ENCODE measurements around the gene NELFE. TPM values are rescaled to one million over a fixed set of nuclear protein-coding genes. Genes with fewer than 3 reads are reported as not detected.
A peak's percentile ranks its signal among the peaks of the same experiment; 100 is the strongest.

The NELFE gene
- total RNA-seq, 4 donors from 2014 or later, result 30.3 to 73.0 (median 51.4) TPM

DNA sequence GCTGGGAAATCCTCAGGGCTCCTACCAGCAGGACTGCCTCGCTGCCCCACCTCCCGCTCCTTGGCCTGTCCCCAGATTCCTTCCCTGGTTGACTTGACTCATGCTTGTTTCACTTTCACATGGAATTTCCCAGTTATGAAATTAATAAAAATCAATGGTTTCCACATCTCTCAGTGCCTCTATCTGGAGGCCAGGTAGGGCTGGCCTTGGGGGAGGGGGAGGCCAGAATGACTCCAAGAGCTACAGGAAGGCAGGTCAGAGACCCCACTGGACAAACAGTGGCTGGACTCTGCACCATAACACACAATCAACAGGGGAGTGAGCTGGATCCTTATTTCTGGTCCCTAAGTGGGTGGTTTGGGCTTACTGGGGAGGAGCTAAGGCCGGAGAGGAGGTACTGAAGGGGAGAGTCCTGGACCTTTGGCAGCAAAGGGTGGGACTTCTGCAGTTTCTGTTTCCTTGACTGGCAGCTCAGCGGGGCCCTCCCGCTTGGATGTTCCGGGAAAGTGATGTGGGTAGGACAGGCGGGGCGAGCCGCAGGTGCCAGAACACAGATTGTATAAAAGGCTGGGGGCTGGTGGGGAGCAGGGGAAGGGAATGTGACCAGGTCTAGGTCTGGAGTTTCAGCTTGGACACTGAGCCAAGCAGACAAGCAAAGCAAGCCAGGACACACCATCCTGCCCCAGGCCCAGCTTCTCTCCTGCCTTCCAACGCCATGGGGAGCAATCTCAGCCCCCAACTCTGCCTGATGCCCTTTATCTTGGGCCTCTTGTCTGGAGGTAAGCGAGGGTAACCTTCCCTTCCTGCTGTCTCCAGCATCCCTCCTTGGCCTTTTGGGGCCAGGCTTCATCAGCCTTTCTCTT, 13.0 kb downstream of the NELFE start, which contains the start of gene CFB:
TSS of gene CFB (plus strand) at position 589 of the 863 bp plus-strand sequence. CDS start at position 716, 127 bp downstream.
- peak within 1 kb of the TSS in 1 of 2 donors; percentile 6 for H3K4me3 ChIP-seq
- H3K27ac ChIP-seq, result peak within 1 kb of the TSS; percentile 84 to 87
- TF ChIP-seq CTCF (IDR thresholded peaks at IDR 0.05) (no peak), POLR2A (IDR thresholded peaks at IDR 0.05) (peak; percentile 33 to 40)
- peak; percentile 82 to 84 for DNase-seq
- H3K27me3 ChIP-seq, result no peaks in the 10 kb centered on the region
- intact Hi-C loops (cut with DNase I; ENCODE audit: low total_unique reads), result no loop called here
- H3K9me3 ChIP-seq, result no peaks in the 10 kb centered on the region
- no peaks in the 10 kb centered on the region for H3K36me3 ChIP-seq
- H3K4me1 ChIP-seq, result no peaks in the 10 kb centered on the region

DNA sequence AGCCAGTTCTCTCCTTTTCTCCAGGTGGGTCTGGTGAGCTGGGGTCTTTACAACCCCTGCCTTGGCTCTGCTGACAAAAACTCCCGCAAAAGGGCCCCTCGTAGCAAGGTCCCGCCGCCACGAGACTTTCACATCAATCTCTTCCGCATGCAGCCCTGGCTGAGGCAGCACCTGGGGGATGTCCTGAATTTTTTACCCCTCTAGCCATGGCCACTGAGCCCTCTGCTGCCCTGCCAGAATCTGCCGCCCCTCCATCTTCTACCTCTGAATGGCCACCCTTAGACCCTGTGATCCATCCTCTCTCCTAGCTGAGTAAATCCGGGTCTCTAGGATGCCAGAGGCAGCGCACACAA, 13.6 kb downstream of the NELFE start:
- Histone ChIP-seq H3K27me3 (no peaks in the 10 kb centered on the region), H3K27ac (peak overlapping the region; percentile 84 to 87), H3K4me3 (no peak overlapping the region), H3K4me1 (no peaks in the 10 kb centered on the region), H3K9me3 (no peaks in the 10 kb centered on the region), H3K36me3 (no peaks in the 10 kb centered on the region)
- intact Hi-C loops (cut with DNase I; ENCODE audit: low total_unique reads), result no loop called here
- TF ChIP-seq POLR2A (IDR thresholded peaks at IDR 0.05) (no peak), CTCF (IDR thresholded peaks at IDR 0.05) (no peak)
- DNase-seq, result no peak

- TF ChIP-seq POLR2A (IDR thresholded peaks at IDR 0.05) (no peak), CTCF (IDR thresholded peaks at IDR 0.05) (no peak)
- H3K27ac ChIP-seq, result no peak overlapping the region
- no peaks in the 10 kb centered on the region for H3K36me3 ChIP-seq
- H3K4me3 ChIP-seq, result no peak overlapping the region
- DNase-seq, result no peak
- no peaks in the 10 kb centered on the region for H3K27me3 ChIP-seq
- intact Hi-C loops (cut with DNase I; ENCODE audit: low total_unique reads), result no loop called here
- H3K4me1 ChIP-seq, result no peaks in the 10 kb centered on the region
- H3K9me3 ChIP-seq, result no peaks in the 10 kb centered on the region
Observed at GRCh38 chr6:31943742-31944141, 15.0 kb downstream of the NELFE start.

GRCh38 chr6:31940256-31940664, 18.5 kb downstream of the NELFE start:
- H3K4me3 ChIP-seq, result no peak overlapping the region
- no peak for DNase-seq
- H3K9me3 ChIP-seq, result no peaks in the 10 kb centered on the region
- H3K36me3 ChIP-seq, result no peaks in the 10 kb centered on the region
- H3K27ac ChIP-seq, result no peak overlapping the region
- TF ChIP-seq POLR2A (IDR thresholded peaks at IDR 0.05) (no peak), CTCF (IDR thresholded peaks at IDR 0.05) (no peak)
- H3K27me3 ChIP-seq, result no peaks in the 10 kb centered on the region
- H3K4me1 ChIP-seq, result no peaks in the 10 kb centered on the region
- intact Hi-C loops (cut with DNase I; ENCODE audit: low total_unique reads), result no loop called here

DNA sequence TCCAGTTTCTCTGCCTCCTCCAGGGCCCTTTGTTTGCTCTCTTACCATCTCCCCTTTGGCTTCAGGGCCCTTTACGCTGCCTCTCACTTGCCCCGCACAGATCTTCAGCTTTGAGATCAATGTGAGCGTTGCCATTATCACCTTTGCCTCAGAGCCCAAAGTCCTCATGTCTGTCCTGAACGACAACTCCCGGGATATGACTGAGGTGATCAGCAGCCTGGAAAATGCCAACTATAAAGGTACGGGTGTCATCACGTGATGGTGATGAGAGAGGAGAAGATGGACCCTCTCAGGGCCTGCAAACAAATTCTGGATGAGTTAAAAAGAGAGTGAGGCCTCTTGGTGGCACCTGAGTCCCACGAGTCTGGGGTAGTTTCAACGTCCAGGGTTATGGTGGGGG, 22.9 kb downstream of the NELFE start:
- no peaks in the 10 kb centered on the region for H3K9me3 ChIP-seq
- H3K4me3 ChIP-seq, result no peak overlapping the region
- H3K27ac ChIP-seq, result no peak overlapping the region
- TF ChIP-seq CTCF (IDR thresholded peaks at IDR 0.05) (no peak), POLR2A (IDR thresholded peaks at IDR 0.05) (no peak)
- no peak for DNase-seq
- no peaks in the 10 kb centered on the region for H3K36me3 ChIP-seq
- intact Hi-C loops (cut with DNase I; ENCODE audit: low total_unique reads), result no loop called here
- H3K27me3 ChIP-seq, result no peaks in the 10 kb centered on the region
- no peaks in the 10 kb centered on the region for H3K4me1 ChIP-seq
